GM06990 (cell line): Measurements from ENCODE around the gene LRRFIP2.
"Not testable (repeated sequence)": the region's sequence is repeated elsewhere in the genome, so short reads cannot be mapped to it uniquely, and the experiment has no call there.

ENCODE experiments used
- DNase-seq: peaks from one replicate; pipeline ENCODE4 v3.0.0-alpha.2; 2011; ENCODE audit not compliant: insufficient read length; ENCODE audit errors: extremely low read depth
- H3K27me3 ChIP-seq: replicated peaks from 2 replicates; pipeline ENCODE4 v1.6.0; 2011; ENCODE audit warnings: low read length; ENCODE audit not compliant: control insufficient read depth, insufficient read depth
- H3K36me3 ChIP-seq: 2 replicates; pipeline ENCODE4 v1.5.1; 2011; ENCODE audit warnings: low read length; ENCODE audit not compliant: control insufficient read depth, insufficient read depth
- H3K4me3 ChIP-seq: replicated peaks from 2 replicates; pipeline ENCODE4 v1.5.1; 2011; ENCODE audit warnings: low read depth, mild to moderate bottlenecking, control low read depth, low read length
- CTCF ChIP-seq: IDR thresholded peaks from 2 replicates; pipeline ENCODE4 v1.5.1; 2011; ENCODE audit warnings: low read length, control low read depth, mild to moderate bottlenecking, inconsistent platforms; ENCODE audit not compliant: insufficient read depth, poor library complexity, severe bottlenecking

Gene LRRFIP2

GRCh38 chr3:37053337-37053736, 121.0 kb downstream of the LRRFIP2 start:
- Histone ChIP-seq H3K36me3 (peaks cover 23% of the 10 kb centered on the region), H3K4me3 (no peak overlapping the region), H3K27me3 (no peaks in the 10 kb centered on the region)
- no peak for DNase-seq
- TF ChIP-seq CTCF = no peak

- H3K36me3 ChIP-seq = peaks cover 25% of the 10 kb centered on the region
- H3K27me3 ChIP-seq = no peaks in the 10 kb centered on the region
- no peak for DNase-seq
- TF ChIP-seq CTCF = no peak
- H3K4me3 ChIP-seq = no peak overlapping the region
These were observed 121.5 kb downstream of the LRRFIP2 start for GRCh38 chr3:37052860-37053259.

GRCh38 chr3:37050282-37050681, 124.1 kb downstream of the LRRFIP2 start:
- DNase-seq = no peak
- Histone ChIP-seq H3K36me3 (peaks cover 26% of the 10 kb centered on the region), H3K27me3 (no peaks in the 10 kb centered on the region), H3K4me3 (no peak overlapping the region)
- TF ChIP-seq CTCF = no peak

GRCh38 chr3:37042712-37043111, 131.7 kb downstream of the LRRFIP2 start:
- H3K36me3 ChIP-seq = peaks cover 11% of the 10 kb centered on the region
- not testable (repeated sequence) for H3K4me3 ChIP-seq, DNase-seq, H3K27me3 ChIP-seq

GRCh38 chr3:37041546-37042195, 132.7 kb downstream of the LRRFIP2 start:
- TF ChIP-seq CTCF = no peak
- Histone ChIP-seq H3K36me3 (peaks cover 8% of the 10 kb centered on the region), H3K4me3 (no peak overlapping the region), H3K27me3 (no peaks in the 10 kb centered on the region)
- DNase-seq = no peak

GRCh38 chr3:37040231-37040630, 134.2 kb downstream of the LRRFIP2 start:
- H3K36me3 ChIP-seq = peaks cover 16% of the 10 kb centered on the region
- DNase-seq = no peak
- TF ChIP-seq CTCF = no peak
- no peaks in the 10 kb centered on the region for H3K27me3 ChIP-seq
- H3K4me3 ChIP-seq = no peak overlapping the region
